Right ventricle myocardium superior (tissue), 1 donor: ENCODE results near the gene UBQLN1. TPM values are rescaled to one million over a fixed set of nuclear protein-coding genes. Genes with fewer than 3 reads are reported as not detected.

Experiments
- total RNA-seq: library from RNA; stranded (reverse); fragmentation: NEBNext Ultra II Directional; extraction: Animal tissue kit (Norgen Biotek cat#: 25700); gene quantifications from one replicate; pipeline ENCODE4 v1.2.1, GENCODE V29; 2021
- donor health status: DM: no; HTN: yes; CAD: no; lungs with severe emphysema.

The UBQLN1 gene
- total RNA-seq, 1 donor from 2014 or later = 74.6 TPM

Other genes starting within 250 kb of the UBQLN1 start
- 93.2 TPM for gene FRMD3, start 169.6 kb downstream of the UBQLN1 start, total RNA-seq
- 4.9 TPM for gene IDNK, start 84.8 kb downstream of the UBQLN1 start, total RNA-seq
- 25.2 TPM for gene GKAP1, start 109.8 kb upstream of the UBQLN1 start, total RNA-seq
- 3.8 TPM for gene KIF27, start 213.5 kb upstream of the UBQLN1 start, total RNA-seq